WTC11 (cell line): ENCODE measurements around the gene FLNA.

ENCODE experiments used
- ATF1 ChIP-seq: sonication (generic); formaldehyde crosslinking; IDR thresholded peaks from 2 replicates; pipeline ENCODE4 v1.8.1; 2023; ENCODE audit warnings: mild to moderate bottlenecking, moderate library complexity, missing genetic modification reagents
- CTCF ChIP-seq: fragments of 200-600 bp; IDR thresholded peaks from 2 replicates; pipeline ENCODE4 v1.8.0; 2022; ENCODE audit warnings: antibody characterized with exemption
- GTF2I ChIP-seq: fragments of 250-450 bp; sonication (Bioruptor Pico); conservative IDR thresholded peaks from 2 replicates; pipeline ENCODE4 v1.4.0; 2021; ENCODE audit warnings: mild to moderate bottlenecking
- HMGXB4 ChIP-seq: sonication (generic); formaldehyde crosslinking; IDR thresholded peaks from 2 replicates; pipeline ENCODE4 v1.8.1; 2023; ENCODE audit warnings: mild to moderate bottlenecking, moderate library complexity, missing genetic modification reagents
- RELA ChIP-seq: sonication (generic); formaldehyde crosslinking; IDR thresholded peaks from 2 replicates; pipeline ENCODE4 v1.8.1; 2022; ENCODE audit warnings: missing genetic modification reagents, mild to moderate bottlenecking, borderline replicate concordance
- SMAD4 ChIP-seq: sonication (generic); formaldehyde crosslinking; IDR thresholded peaks from 2 replicates; pipeline ENCODE4 v1.8.0; 2022; ENCODE audit warnings: mild to moderate bottlenecking, missing genetic modification reagents
- TEAD4 ChIP-seq: sonication (generic); formaldehyde crosslinking; IDR thresholded peaks from 2 replicates; pipeline ENCODE4 v1.8.0; 2022; ENCODE audit warnings: mild to moderate bottlenecking, missing genetic modification reagents
- USF2 ChIP-seq: sonication (generic); formaldehyde crosslinking; IDR thresholded peaks from 2 replicates; pipeline ENCODE4 v1.8.1; 2023; ENCODE audit warnings: mild to moderate bottlenecking, missing genetic modification reagents, moderate library complexity

- no peak for TF ChIP-seq CTCF
- no peak for TF ChIP-seq ATF1 (CRISPR knock-in tag)
- no peak for TF ChIP-seq USF2 (CRISPR knock-in tag)
- TF ChIP-seq RELA = no peak
- no peak for TF ChIP-seq HMGXB4
- no peak for TF ChIP-seq SMAD4 (CRISPR knock-in tag)
- TF ChIP-seq GTF2I = no peak
- TF ChIP-seq TEAD4 (CRISPR knock-in tag) = no peak
These were observed 8.1 kb upstream of the FLNA start for GRCh38 chrX:154382483-154383069.
